NCI-H524 treated with DMSO at 0.1 percent for 48 hours (cell line): Measurements from ENCODE around the gene ECM1.

Experiments
- DNase-seq: peaks from one replicate; lab custom pipeline; 2025; lab: John Stamatoyannopoulos, UW

ECM1 gene

DNA sequence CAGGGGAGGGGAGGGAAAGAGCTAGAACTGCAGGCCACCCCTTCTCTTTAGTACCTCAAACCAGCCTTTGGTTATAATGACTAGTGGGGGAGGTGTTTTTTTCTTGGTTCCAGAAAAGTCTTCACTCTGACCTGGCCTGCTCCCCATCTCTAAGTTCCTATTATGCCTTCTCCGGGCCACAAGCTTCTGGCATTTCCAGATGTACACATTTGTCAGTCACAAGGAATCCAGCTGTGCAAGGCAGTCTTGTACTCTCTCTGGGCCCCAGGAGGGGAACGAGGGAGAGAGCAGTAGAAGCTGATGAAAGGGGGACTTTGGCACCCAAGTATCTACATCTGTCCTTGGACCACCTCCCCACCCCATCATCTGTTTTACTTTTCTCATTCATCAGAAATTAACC, 4.9 kb downstream of the ECM1 start:
- no peak for DNase-seq

DNA sequence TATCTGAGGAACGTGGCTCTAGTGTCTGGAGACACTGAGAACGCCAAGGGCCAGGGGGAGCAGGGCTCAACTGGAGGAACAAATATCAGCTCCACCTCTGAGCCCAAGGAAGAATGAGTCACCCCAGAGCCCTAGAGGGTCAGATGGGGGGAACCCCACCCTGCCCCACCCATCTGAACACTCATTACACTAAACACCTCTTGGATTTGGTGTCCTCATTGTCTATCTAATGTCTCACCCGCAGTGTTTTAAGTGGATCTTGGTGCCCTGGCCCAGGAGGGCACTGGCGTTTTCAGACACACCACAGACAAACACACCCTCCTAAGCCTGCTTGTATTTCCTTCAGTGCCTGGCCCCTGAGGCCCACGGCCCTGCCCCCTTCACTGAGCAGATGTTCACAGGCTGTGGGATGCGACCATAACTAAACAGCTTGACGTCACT, 5.5 kb downstream of the ECM1 start:
- no peak for DNase-seq

DNA sequence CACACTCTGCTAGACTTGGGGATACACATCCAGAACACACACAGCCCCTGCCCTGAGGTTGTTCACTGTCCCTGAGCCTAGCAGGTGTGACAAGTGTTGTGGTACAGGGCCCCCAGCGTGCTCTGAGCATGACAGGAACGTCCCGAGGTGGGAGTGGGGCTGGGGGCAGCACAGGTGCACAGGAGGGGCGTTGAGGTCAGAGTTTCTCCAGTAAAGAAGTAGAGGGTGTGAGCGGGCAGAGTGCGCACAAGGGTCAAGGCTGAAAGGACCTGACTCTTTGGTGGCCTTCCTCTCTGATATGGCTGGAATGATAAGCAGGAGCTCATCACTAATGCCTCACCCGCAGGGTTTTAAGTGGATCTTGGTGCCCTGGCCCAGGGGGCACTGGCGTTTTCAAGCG, 6.4 kb downstream of the ECM1 start:
- no peak for DNase-seq

DNA sequence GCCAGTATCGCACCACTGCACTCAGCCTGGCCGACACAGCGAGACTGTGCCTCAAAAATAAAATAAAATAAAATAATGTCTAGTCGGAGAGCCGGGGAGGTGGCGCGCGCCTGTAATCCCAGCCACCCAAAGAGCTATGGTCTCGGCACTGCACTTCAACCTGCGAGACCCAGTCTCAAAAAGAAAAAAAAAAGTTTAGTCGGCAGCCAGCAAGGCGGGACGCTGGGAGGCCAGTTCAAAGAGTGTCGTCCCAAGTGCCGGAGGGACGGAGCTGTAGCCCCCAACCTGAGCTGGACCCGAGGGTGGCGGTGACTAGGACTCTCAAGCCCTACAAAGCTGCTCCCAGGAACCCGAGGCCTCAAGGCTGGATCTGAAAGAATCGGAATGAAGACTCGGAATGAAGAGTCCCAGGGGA, 7.0 kb downstream of the ECM1 start:
- no peak for DNase-seq

DNA sequence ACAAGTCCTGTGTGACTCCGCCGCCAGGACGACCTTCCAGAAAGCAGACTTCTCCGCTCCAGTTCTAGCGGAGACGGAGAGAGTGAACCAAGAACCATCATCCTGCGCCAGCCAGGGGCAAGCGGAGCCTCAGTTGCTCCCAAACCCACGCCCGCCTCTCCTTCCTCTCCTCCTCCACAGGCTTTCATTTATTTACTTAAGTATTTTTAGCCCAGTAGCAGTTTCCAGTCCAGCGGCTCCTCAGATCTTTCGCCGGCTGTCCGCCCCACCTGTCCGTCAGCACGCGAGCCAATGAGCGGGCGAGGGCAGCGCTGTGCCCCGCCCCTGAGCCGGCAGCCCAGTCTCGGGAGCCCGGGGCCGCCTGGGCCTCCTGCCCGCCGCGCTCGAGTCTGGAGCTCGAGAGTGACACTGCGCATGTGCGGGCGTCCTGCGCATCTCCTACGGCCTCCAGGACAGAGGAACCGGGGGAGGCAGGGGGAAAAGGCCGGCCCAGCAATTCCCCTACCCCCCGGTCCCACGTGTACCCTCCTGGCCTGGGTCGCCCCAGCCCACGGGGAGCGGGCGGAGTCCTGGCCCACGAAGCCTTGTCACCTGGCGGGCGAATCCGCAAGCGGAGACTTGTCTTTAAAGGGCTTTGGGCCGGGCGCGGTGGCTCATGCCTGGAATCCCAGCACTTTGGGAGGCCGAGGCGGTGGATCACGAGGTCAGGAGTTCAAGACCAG, 7.6 kb downstream of the ECM1 start, which contains the start of gene FALEC:
FALEC (plus strand) TSS at position 425 of the 722 bp plus-strand sequence.
- peak; percentile 36 for DNase-seq

DNA sequence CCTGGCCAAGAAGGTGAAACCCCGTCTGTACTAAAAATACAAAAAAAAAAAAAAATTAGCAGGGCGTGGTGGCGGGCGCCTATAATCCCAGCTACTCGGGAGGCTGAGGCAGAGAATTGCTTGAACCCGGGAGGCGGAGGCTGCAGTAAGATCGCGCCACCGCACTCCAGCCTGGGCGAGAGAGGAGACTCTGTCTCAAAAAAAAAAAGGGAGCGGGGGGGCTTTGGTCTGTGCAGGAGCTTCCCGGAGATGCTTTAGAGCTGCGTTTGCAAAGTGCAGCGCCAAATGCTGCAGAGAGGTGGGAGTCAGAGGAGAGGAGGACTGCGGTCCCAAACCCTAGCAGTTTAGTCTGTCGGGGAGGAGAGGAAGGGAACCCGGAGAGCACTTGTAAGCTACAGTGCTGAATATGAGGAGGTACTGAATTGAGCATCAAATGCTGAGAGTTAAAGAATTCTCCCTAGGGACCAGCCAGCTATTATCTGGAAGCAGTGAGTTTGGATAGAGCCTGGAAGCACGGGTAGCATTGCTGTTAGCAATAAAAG, 8.2 kb downstream of the ECM1 start:
- DNase-seq = no peak

DNA sequence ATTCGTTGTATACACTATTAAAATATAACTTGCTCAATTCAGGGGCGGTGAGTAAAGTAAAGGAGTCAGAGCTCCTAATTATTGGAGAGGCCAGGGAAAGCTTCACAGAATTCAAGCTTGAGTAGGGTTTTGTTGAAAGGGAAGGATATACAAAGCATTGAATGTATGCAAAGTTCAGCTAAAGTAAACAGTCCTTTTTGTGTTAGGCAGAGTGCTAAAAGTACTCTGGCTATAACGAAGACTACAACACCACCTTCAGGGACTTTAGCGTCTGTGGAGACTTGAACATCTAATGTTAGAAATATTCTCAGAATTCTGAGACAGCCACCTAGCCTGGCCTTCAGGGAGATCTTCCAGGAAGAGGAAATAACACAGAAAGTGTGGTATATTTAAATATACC, 8.7 kb downstream of the ECM1 start:
- no peak for DNase-seq

DNA sequence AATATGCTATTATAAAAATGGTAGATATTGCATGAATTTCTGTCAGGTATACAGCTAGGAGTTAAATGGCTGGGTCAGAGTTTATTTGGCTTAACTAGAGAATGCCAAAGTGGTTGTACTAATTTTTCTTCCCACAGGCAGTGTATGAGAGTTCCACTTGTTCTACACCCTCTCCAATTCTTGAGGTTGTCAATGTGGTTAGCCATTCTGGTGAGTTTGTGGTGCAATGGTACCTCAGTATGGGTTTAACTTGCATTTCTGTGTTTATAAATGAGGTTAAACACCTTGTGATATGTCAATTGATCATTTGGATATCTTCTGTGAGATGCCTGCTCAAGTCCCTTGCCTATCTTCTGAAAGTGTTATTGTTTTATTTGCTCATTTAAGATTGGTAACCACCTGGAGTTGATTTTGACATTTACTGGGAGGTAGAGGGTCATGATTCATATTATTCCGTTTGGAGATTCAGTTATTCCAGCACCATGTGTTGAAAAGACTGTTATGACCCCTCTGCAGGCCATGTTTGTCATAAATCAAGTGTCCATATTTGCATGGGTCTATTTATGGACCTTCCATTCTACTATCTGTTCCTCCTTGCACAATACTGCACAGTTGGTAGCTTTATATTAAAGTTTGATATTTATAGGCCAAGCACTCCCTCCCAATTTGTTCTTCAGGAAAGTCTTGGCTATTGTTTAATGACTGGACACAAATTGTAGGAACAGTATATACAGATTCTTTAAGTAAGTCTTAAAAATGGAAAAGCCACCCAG, 13.5 kb downstream of the ECM1 start:
- DNase-seq = no peak

DNA sequence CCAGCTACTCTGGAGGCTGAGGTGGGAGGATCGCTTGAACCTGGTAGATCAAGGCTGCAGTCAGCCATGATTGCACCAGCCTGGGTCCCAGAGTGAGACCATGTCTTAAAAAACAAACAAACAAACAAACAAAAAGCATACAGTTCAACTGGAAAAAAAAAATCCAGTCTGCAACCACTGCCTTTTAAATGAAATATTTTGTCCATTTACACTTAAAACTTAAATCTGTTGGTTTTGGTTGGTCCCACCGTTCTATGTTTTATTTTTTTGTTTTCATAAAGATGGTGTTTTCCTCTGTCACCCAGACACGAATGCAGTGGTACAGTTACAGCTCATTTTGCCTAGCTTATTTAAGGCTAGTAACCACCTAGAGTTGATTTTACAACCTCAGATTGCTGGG, 17.4 kb downstream of the ECM1 start:
- DNase-seq = no peak

DNA sequence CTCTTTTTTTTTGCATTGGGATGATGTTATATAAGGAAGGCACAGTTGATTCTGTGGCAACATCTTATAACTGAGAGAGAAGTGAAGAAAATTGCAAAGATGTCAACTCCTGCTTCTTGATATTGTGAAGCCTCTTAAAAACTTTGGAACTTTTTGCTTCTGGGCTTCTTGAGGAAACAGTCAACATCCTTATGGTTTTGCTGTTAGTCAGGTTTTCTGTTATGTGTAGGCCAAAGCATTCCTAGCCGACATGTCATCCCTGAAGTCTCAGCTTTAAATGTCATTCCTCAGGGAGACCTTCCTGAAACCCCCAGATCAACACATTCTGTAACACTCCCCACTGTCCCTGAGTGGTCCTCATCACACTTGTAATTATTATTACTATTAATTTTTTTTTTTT, 20.3 kb downstream of the ECM1 start:
- DNase-seq = no peak

DNA sequence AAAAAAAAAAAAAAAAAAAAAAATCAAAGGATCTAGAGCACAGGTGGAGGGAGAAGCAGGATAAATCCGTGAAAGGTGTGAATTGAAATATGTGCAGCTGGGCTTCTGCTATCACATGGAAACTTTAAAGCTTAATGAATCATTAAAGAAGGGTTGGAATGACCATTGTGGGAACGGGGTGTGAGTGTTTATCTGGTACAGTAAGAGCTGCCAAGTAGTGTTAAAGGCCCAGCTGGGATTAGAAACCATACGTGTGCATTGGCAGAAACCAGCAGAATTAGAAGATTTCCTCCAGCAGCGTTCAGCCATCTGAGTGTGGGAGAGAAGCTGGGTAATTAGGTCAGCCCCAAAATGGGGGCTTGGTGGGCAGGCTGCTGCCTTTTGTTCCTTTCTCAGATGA, 21.1 kb downstream of the ECM1 start:
- no peak for DNase-seq

DNA sequence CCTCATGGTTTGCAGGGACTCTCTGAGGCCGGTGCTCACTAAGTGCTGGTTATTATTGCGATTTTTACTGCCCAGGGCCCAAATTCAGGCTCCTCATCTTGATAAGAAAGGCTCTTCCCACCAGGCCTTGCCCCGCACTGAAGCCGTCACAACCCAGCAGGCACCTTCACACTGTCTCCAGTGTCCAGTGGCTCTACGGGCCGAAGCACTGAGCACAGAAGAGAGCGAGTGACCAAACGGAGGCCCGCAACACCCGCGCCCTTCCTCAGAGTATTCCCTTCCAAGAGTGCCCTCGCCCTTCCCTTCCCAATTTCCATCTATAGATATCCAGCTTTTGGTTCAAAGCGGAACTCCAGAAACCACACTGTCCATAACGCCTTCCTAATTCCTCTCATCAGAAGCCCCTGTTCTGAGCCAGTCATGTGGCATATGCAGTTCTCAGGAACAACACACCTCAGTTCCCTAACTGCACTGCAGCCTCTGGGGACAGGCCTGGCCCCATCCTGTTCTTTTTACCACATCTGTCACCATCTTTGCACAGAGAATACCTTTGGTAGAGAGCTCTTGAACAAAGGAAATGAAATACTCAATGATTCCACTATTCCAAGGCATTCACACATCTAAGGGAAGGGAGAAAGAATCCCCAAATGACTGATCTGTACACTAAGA, 22.7 kb downstream of the ECM1 start:
- no peak for DNase-seq

DNA sequence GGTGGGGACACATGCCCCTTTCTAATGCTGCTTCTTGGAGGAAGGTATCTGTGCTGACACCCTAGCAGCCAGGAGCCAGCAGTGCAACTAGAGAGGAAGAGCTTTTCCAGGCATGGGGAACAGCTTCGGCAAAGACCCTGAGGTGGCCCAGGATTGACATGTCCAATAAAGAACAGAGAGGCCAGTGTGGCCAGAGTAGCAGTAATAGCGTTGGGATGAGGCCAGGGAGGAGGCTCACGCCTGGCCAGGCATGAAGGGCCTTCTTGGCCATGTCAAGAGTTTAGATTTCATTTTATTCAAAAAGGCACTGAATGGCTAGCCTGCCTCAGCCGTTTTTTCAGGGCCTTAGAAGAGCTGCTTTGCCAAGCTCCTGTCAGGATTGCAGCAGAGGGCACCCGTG, 25.0 kb downstream of the ECM1 start:
- no peak for DNase-seq

DNA sequence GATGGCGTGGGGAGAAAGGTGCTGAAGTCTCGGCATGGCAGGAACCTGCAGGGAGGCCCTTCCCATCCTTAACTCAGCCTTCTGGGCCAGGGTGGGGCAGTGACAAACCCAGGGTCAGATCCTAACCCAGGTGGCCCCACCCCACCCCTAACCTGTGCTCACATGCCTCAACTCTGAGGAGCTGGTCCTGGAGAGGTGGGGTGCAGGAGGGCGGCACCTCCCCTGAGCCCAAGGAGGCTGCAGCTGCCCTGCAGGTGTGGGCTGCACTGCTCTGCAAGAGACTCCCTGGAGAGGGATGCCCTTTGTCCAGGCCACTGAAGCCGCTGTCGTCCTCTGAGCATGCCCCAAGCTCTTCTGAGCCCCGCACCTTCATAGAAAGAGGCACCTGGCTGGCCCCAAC, 26.1 kb downstream of the ECM1 start:
- no peak for DNase-seq

DNA sequence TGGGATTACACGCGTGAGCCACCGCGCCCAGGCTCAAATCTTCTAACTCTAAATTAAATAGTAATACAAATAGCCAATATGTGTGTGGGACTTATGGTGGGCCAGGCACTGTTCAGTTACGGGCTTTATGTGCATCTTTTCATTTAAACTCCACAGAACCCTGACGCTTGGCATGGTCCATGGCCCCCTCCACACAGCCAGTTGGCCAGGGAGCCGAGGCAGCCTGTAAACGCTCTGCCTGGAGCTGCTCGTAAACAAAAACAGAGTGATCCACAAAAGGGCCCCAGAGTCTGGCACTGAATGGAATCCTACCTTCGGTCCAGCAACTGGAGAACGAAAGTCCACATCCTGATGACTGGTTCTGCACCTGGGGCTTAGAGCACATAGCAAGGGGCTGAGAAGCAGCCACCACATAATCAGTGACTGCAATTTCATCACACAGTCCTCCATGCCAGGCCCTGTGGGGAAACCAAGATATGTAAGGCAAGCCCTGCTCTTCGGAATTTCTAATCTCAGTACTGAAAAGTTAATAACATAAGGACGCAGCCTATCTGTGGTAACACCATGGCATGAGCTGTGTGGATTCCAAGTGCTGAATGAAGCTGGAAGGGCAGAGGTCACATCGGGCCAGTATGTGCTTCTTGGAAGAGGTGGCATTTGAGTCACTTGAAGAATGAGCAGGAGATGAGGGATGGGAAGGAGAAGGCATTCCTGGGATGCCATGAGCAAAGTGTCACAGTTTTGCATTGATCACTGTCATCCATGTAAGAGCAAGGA, 27.8 kb downstream of the ECM1 start:
- DNase-seq = no peak

DNA sequence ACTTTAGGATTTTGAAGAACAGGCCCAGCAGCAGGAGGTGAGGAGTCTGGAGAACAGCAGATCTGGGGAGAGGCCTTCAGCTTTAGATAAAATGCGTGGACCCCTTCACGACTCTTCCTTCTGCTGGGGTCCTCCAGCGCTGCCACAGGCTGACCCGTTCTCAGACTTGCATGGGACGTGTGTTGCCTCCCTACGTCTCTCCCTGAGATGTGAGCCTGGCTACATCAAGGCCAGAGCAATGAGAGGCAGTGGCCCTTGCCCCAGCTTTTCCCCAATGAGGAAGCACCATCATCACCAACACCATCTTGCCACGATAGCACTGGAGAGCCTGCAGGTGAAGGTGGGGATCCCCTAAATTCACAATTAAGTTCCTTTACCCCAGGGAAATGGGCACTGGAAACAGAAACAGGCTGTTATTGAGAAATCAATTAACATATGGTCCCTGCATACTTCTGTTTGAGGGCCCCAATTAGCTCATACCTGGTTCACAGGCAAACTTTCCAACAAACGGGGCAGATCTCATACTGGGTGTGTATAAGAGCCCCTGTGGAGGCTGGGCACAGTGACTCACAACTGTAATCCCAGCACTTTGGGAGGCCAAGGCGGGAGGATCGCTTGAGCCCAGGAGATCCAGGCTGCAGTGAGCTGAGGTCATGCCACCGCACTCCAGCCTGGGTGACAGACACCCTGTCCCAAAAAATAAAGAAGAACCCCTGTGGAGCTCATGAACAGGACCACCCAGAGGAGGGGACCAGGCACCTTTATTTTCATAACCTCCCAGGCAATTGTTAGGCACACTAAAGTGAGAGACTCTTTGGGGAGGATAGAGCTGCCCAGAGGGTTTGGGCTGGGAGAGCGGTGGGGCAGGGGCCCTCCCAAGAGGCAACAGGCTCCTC, 29.2 kb downstream of the ECM1 start:
- DNase-seq = no peak

DNA sequence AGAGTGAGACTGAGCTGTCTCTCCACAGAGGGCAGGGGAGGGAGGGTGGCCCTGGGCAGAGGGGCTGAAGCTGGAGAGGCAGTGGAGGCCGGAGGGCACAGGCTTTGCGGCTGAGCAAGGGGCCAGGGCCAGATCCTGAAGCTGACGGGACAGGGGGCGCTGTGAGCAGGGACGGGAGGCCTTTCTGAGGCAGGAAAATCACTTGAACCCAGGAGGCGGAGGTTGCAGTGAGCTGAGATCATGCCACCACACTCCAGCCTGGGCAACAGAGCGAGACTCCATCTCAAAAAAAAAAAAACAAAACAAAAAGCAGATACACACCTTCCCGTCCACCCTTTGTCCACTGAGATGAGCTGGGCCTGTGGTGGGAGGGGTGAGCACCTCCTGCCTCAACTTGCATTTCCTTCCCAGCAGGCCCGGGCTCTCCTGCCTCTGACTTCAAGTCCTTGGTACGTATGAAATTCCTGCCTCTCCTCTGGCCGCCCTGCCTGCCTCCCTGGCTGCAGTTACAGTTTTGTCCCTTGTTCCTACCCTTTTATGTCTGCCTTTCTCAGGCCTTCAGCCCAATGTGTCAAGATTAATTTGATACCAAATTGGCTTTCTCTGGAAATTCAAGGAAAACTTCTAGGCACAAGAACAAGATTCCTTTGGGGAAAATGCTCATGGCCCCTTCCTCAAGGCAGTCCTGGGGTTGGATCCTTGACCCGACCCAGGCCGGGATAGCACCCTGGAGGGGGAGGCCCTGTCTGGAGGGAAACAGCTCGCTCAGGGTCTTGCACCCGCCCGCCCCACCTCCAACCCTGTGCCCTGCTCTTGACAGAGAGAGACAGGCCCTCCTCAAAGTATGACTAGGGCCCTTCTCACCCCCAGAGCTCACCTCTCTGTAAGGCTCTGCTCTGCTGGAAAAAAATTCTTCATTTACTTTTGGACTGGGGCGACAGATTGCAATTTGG, 30.1 kb downstream of the ECM1 start:
- no peak for DNase-seq

DNA sequence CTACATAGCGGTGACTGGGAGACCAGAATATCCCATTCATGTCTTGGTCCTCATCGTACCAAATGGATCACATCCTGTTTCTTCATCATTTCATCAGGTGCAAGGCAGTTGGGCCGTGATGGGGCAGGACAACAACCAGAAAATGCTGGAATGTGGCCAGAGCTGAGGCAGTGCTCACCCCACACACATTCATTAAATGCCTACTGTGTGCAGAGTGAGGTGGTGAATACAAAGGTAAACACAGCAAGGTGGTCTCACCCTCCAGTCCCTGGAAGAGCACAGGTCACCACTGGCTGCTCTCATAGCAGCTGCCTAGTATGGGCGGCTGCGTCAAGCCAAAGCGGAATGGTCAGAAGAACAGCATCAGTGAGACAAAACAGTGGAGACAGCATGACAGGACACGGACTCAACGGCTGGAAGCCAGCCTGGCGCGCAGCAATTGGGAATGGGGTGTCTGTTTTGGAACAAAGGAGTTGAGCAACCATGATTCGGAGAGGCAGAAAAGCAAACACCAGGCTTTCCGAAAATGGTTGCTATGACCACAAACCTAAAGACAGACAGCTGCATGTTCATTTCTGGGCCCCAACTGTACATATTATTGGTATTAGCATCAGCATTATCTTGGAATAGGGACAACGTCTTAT, 35.7 kb downstream of the ECM1 start:
- DNase-seq = no peak

DNA sequence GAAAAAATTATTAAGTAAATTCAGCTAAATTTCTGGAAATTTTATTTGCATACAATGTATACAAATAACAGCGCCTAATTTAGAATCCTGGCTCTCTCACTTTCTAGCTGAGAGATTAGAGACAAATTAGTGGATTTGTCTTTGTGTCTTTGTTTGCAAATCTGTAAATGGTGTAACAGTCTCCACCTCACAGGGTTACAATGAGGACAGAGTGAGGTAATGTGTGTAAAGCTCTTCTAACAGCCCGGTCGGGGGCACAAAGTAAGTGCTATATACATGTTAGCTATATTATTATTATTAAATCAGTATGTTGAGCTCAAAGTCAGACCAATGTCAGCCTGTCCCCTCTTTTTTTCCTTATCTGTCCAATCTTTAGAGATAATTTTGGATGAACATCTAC, 36.3 kb downstream of the ECM1 start:
- DNase-seq = no peak
